Endothelial cell of umbilical vein (primary cell): ENCODE data around the gene SEL1L2. TPM values are rescaled to one million over a fixed set of nuclear protein-coding genes. Genes with fewer than 3 reads are reported as not detected.

Experiments used
- BruUV-seq: library from RNA; stranded (reverse); fragments of 400-500 nt; replicated peaks from 2 replicates; lab custom pipeline; 2021; lab: Mats Ljungman, UMichigan
- CTCF ChIA-PET: fragments of 300-600, 350-600 bp; sonication (Branson Sonifier 250); formaldehyde crosslinking; loops from one replicate; lab custom pipeline; 2021; ENCODE audit warnings: antibody characterized with exemption, inconsistent platforms; lab: Charles Lee
- POLR2A ChIA-PET: fragments of 300-600, 350-600 bp; sonication (Branson Sonifier 250); formaldehyde crosslinking; loops from one replicate; lab custom pipeline; 2021; ENCODE audit warnings: antibody characterized with exemption, inconsistent platforms; lab: Charles Lee
- DNase-seq: peaks from one replicate; pipeline ENCODE4 v3.0.0-alpha.2; 2011; ENCODE audit warnings: low read depth, low spot score
- FAIRE-seq: peaks from 2 replicates; lab custom pipeline; 2011; peaks lifted over from hg19 to GRCh38; lab: Jason Lieb, UNC
- H2AFZ ChIP-seq: 2 replicates; pipeline ENCODE4 v1.6.0; 2012; ENCODE audit warnings: low read depth, low read length, control low read depth, inconsistent platforms
- H3K27ac ChIP-seq: 2 replicates; pipeline ENCODE4 v1.5.1; 2011; ENCODE audit warnings: low read depth, mild to moderate bottlenecking, control low read depth, low read length, moderate library complexity; ENCODE audit not compliant: insufficient read depth
- H3K27me3 ChIP-seq, 2 experiments: 2 replicates each; pipeline versions ENCODE4 v1.6.0 to v1.6.1; 2011; ENCODE audit warnings: low read length in 2 of 2, mixed read lengths in 1 of 2; ENCODE audit not compliant: control insufficient read depth in 2 of 2, insufficient read depth in 2 of 2
- H3K36me3 ChIP-seq, 2 experiments: 2 replicates in 1 of 2; 3 replicates in 1 of 2; pipeline ENCODE4 v1.5.1; 2011; ENCODE audit warnings: low read length in 2 of 2, mild to moderate bottlenecking in 1 of 2, moderate library complexity in 1 of 2; ENCODE audit not compliant: control insufficient read depth in 2 of 2, insufficient read depth in 2 of 2; ENCODE audit errors: extremely low read depth in 1 of 2
- H3K4me1 ChIP-seq: 3 replicates; pipeline ENCODE4 v1.5.1; 2011; ENCODE audit warnings: mild to moderate bottlenecking, low read length; ENCODE audit not compliant: control insufficient read depth, insufficient read depth; ENCODE audit errors: extremely low read depth
- H3K4me2 ChIP-seq: 2 replicates; pipeline ENCODE4 v1.6.1; 2011; ENCODE audit warnings: low read length, control low read depth, mixed read lengths; ENCODE audit not compliant: insufficient read depth
- H3K4me3 ChIP-seq, 3 experiments: fragments of 200-600 bp in 1 of 3; sonication (generic), shearing (Covaris generic) in 1 of 3; replicated peaks in 1 of 3; 2 replicates each; pipeline ENCODE4 v1.5.1; 2011 to 2016; ENCODE audit warnings: control low read depth in 3 of 3, low read length in 3 of 3, mild to moderate bottlenecking in 2 of 3, inconsistent platforms in 1 of 3, low read depth in 1 of 3, moderate library complexity in 1 of 3; ENCODE audit not compliant: insufficient read depth in 1 of 3
- H3K79me2 ChIP-seq: 2 replicates; pipeline ENCODE4 v1.6.0; 2012; ENCODE audit warnings: low read length, inconsistent platforms; ENCODE audit not compliant: control insufficient read depth, insufficient read depth
- H3K9ac ChIP-seq: replicated peaks from 2 replicates; pipeline ENCODE3; 2011; ENCODE audit warnings: low read length, control low read depth; ENCODE audit not compliant: insufficient read depth; ENCODE audit errors: extremely low read depth
- H3K9me1 ChIP-seq: replicated peaks from 3 replicates; pipeline ENCODE4 v1.6.0; 2011; ENCODE audit warnings: mild to moderate bottlenecking, low read length; ENCODE audit not compliant: control insufficient read depth, insufficient read depth; ENCODE audit errors: extremely low read depth
- H3K9me3 ChIP-seq: replicated peaks from 2 replicates; pipeline ENCODE4 v1.5.1; 2012; ENCODE audit warnings: low read length, inconsistent platforms; ENCODE audit not compliant: control insufficient read depth, insufficient read depth
- H4K20me1 ChIP-seq: replicated peaks from 2 replicates; pipeline ENCODE3; 2011; ENCODE audit warnings: mild to moderate bottlenecking, low read length; ENCODE audit not compliant: control insufficient read depth, insufficient read depth; ENCODE audit errors: extremely low read depth
- EZH2 ChIP-seq: IDR thresholded peaks from 2 replicates; pipeline ENCODE4 v1.6.1; 2012; ENCODE audit warnings: borderline replicate concordance, low read depth, mild to moderate bottlenecking, moderate library complexity, low read length, inconsistent platforms; ENCODE audit not compliant: severe bottlenecking
- FOS ChIP-seq: IDR thresholded peaks from 2 replicates; pipeline ENCODE4 v1.6.1; 2011; ENCODE audit warnings: mild to moderate bottlenecking, low read length, moderate library complexity, borderline replicate concordance; ENCODE audit not compliant: insufficient read depth
- GATA2 ChIP-seq: IDR thresholded peaks from 2 replicates; pipeline ENCODE4 v1.7.0; 2011; ENCODE audit warnings: low read depth, mild to moderate bottlenecking, moderate library complexity, mixed read lengths, low read length; ENCODE audit not compliant: insufficient read length, insufficient read depth
- JUN ChIP-seq: IDR thresholded peaks from 2 replicates; pipeline ENCODE4 v1.6.1; 2011; ENCODE audit warnings: borderline replicate concordance, low read depth; ENCODE audit not compliant: insufficient read length, insufficient read depth
- MYC ChIP-seq: IDR thresholded peaks from one replicate; pipeline ENCODE4 v1.6.1; 2011; ENCODE audit warnings: mild to moderate bottlenecking, low read depth, low read length
- POLR2A ChIP-seq: IDR thresholded peaks from 2 replicates; pipeline ENCODE4 v1.6.1; 2012; ENCODE audit warnings: low read depth, mild to moderate bottlenecking, control low read depth, low read length
- POLR2AphosphoS5 ChIP-seq: IDR thresholded peaks from 2 replicates; pipeline ENCODE4 v1.6.1; 2012; ENCODE audit warnings: low read depth, mild to moderate bottlenecking, control low read depth, low read length, moderate library complexity; ENCODE audit not compliant: insufficient read depth
- dilution Hi-C: fragments of 300-500 bp; cut with MboI; formaldehyde crosslinking; loops from one replicate; pipeline ENCODE4 v1.15.0; 2019; ENCODE audit warnings: low sequenced_read_pairs; ENCODE audit not compliant: extremely low pct_ligation_motif_present
- intact Hi-C: fragments of 100-400 bp; cut with micrococcal nuclease; formaldehyde crosslinking; loops from one replicate; pipeline ENCODE4 v1.10.0; 2022
- polyA plus RNA-seq, 4 experiments: library from polyadenylated mRNA; depleted of rRNA in 3 of 4; stranded (reverse) in 3 of 4; unstranded in 1 of 4; fragments of >200 nt; gene quantifications; 2 replicates each; pipeline versions ENCODE4 v1.2.1 to v1.2.3, GENCODE V29; 2011 to 2012; ENCODE audit warnings: missing spikeins in 1 of 4
- small RNA-seq: library from RNA; depleted of rRNA; stranded (forward); fragments of <200 nt; gene quantifications from one replicate; pipeline ENCODE3, GENCODE V24; 2012; ENCODE audit warnings: low replicate concordance, low read depth; ENCODE audit not compliant: insufficient read depth, insufficient read length
- total RNA-seq: library from RNA; stranded (reverse); gene quantifications from 2 replicates; pipeline ENCODE4 v1.2.3, GENCODE V29; 2021
- TF ChIP-seq, protein P1 (sequence below): IDR thresholded peaks from 2 replicates; pipeline ENCODE4 v1.6.1; 2011; ENCODE audit not compliant: insufficient read depth, insufficient read length
- TF ChIP-seq, protein P2 (sequence below), 2 donors: IDR thresholded peaks; 1 replicate in 1 of 2; 2 replicates in 1 of 2; pipeline ENCODE4 v1.5.1; 2011; ENCODE audit warnings: low read length in 2 of 2, mild to moderate bottlenecking in 2 of 2, moderate library complexity in 2 of 2, control low read depth in 1 of 2, inconsistent platforms in 1 of 2, low read depth in 1 of 2; ENCODE audit not compliant: insufficient read depth in 1 of 2; ENCODE audit errors: extremely low read depth in 1 of 2

Gene SEL1L2
- total and polyA plus RNA-seq, 2 donors (not counting 3 experiments of a cell fraction or from before 2014, with no cell fraction given), result not detected

DNA sequence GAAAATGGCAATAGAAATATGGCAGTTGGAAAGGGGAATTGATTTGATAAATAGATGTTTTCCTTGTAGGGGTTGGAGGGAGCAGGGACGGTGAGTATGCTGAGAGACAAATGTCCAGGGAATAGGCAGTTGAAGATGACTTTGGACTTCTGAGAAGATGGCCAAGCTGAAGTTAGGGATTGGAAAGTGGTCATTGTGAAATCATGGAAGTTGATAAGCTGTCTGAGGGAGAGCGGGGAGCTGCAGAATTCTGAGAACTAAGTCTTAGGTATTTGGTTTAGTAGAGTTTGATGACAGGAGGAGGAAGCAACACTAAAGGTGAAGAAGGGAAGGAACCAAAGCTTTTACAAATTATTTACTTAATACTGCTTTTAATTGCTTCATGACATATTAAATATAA is 190.4 kb downstream of the SEL1L2 start:
- no peaks in the 10 kb centered on the region for H3K79me2 ChIP-seq
- FAIRE-seq, result no peak

More for the DNA sequence above, 190.4 kb downstream of the SEL1L2 start:
- Histone ChIP-seq H3K36me3 (peaks cover 14 to 29% of the 10 kb centered on the region in 2 experiments), H3K4me3 (no peak overlapping the region), H3K4me1 (no peaks in the 10 kb centered on the region), H3K9ac (no peak overlapping the region), H3K4me2 (no peak overlapping the region), H4K20me1 (no peaks in the 10 kb centered on the region), H2AFZ (no peak overlapping the region), H3K9me3 (no peaks in the 10 kb centered on the region), H3K9me1 (no peaks in the 10 kb centered on the region), H3K27me3 (no peaks in the 10 kb centered on the region), H3K27ac (peak overlapping the region; percentile 2)
- CTCF ChIA-PET, result interaction anchor here (0.9 to 3.9 kb wide), 6 partner anchors 9 to 254 kb away, joined by 3 to 31 read pairs (median 5); no protein-coding TSS in a partner anchor
- TF ChIP-seq GATA2 (no peak), JUN (no peak), POLR2A (no peak), FOS (no peak), EZH2 (no peak), POLR2AphosphoS5 (no peak), MYC (no peak)
- TF ChIP-seq, protein P1, sequence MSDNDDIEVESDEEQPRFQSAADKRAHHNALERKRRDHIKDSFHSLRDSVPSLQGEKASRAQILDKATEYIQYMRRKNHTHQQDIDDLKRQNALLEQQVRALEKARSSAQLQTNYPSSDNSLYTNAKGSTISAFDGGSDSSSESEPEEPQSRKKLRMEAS, result no peak
- TF ChIP-seq, protein P2, sequence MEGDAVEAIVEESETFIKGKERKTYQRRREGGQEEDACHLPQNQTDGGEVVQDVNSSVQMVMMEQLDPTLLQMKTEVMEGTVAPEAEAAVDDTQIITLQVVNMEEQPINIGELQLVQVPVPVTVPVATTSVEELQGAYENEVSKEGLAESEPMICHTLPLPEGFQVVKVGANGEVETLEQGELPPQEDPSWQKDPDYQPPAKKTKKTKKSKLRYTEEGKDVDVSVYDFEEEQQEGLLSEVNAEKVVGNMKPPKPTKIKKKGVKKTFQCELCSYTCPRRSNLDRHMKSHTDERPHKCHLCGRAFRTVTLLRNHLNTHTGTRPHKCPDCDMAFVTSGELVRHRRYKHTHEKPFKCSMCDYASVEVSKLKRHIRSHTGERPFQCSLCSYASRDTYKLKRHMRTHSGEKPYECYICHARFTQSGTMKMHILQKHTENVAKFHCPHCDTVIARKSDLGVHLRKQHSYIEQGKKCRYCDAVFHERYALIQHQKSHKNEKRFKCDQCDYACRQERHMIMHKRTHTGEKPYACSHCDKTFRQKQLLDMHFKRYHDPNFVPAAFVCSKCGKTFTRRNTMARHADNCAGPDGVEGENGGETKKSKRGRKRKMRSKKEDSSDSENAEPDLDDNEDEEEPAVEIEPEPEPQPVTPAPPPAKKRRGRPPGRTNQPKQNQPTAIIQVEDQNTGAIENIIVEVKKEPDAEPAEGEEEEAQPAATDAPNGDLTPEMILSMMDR (IDR thresholded peaks at IDR 0.05; ENCODE audit: extremely low read depth in 1 of 2, insufficient read depth in 1 of 2, low read depth in 1 of 2, low read length in 2 of 2), result no peak
- intact Hi-C loops, result no loop called here
- no TSS peak for BruUV-seq
- POLR2A ChIA-PET, result no interaction called here
- DNase-seq, result no peak
- dilution Hi-C loops, result no loop called here

Small RNAs within 50 kb of the gene (small RNA-seq; reads per million reads assigned to genes)
- gene RNU6-278P, result not detected
- gene RPS3P1, result not detected

Other genes with a start within 250 kb of the SEL1L2 start
- gene ESF1, start 205.7 kb downstream of the SEL1L2 start, total RNA-seq, result 15.2 and 15.5 TPM in 2 replicates
- gene ESF1, start 205.7 kb downstream of the SEL1L2 start, polyA plus RNA-seq, result 0.24 and 0.72 TPM in 2 replicates
- 26.4 and 28.4 TPM in 2 replicates for gene NDUFAF5, start 205.6 kb downstream of the SEL1L2 start, total RNA-seq
- gene NDUFAF5, start 205.6 kb downstream of the SEL1L2 start, polyA plus RNA-seq, result 6.1 and 9.8 TPM in 2 replicates
- 0.73 and 0.97 TPM in 2 replicates for gene MACROD2, start 4.9 kb upstream of the SEL1L2 start, total RNA-seq
- 0.11 and 0.46 TPM in 2 replicates for gene MACROD2, start 4.9 kb upstream of the SEL1L2 start, polyA plus RNA-seq